Large intestine (tissue), 3 donors: ENCODE results near the gene CRELD1. TPM values are rescaled to one million over a fixed set of nuclear protein-coding genes. Genes with fewer than 3 reads are reported as not detected.

Source experiments
- DNase-seq, 2 donors: peaks; one replicate each; pipeline versions ENCODE4 v3.0.0 to v3.0.0-alpha.2; 2013
- H3K27ac ChIP-seq: one replicate; pipeline ENCODE4 v1.5.1; 2013; ENCODE audit warnings: low read length
- H3K27me3 ChIP-seq: 2 replicates; pipeline ENCODE4 v1.6.1; 2013; ENCODE audit warnings: low read length; ENCODE audit not compliant: control insufficient read depth, insufficient read depth
- H3K36me3 ChIP-seq: 2 replicates; pipeline ENCODE4 v1.6.1; 2013; ENCODE audit warnings: low read length; ENCODE audit not compliant: control insufficient read depth, insufficient read depth
- H3K4me1 ChIP-seq: one replicate; pipeline ENCODE4 v1.6.1; 2013; ENCODE audit warnings: low read length; ENCODE audit not compliant: control insufficient read depth, insufficient read depth
- H3K4me3 ChIP-seq: one replicate; pipeline ENCODE4 v1.5.1; 2013; ENCODE audit warnings: low read length
- H3K9me3 ChIP-seq: one replicate; pipeline ENCODE4 v1.6.1; 2013; ENCODE audit warnings: mild to moderate bottlenecking, low read depth, low read length, moderate library complexity; ENCODE audit not compliant: control insufficient read depth
- WGBS: methylation state at CpG from one replicate; pipeline ENCODE4 v1.1.5; 2013; ENCODE audit warnings: low lambda C conversion rate; ENCODE audit not compliant: insufficient coverage; 5-methylcytosine and 5-hydroxymethylcytosine counted together
- polyA plus RNA-seq: library from polyadenylated mRNA; unstranded; fragments of 120-200 nt; gene quantifications from one replicate; pipeline ENCODE4 v1.2.1, GENCODE V29; 2013

The CRELD1 gene
- polyA plus RNA-seq, 1 donor = 64.8 TPM

DNA sequence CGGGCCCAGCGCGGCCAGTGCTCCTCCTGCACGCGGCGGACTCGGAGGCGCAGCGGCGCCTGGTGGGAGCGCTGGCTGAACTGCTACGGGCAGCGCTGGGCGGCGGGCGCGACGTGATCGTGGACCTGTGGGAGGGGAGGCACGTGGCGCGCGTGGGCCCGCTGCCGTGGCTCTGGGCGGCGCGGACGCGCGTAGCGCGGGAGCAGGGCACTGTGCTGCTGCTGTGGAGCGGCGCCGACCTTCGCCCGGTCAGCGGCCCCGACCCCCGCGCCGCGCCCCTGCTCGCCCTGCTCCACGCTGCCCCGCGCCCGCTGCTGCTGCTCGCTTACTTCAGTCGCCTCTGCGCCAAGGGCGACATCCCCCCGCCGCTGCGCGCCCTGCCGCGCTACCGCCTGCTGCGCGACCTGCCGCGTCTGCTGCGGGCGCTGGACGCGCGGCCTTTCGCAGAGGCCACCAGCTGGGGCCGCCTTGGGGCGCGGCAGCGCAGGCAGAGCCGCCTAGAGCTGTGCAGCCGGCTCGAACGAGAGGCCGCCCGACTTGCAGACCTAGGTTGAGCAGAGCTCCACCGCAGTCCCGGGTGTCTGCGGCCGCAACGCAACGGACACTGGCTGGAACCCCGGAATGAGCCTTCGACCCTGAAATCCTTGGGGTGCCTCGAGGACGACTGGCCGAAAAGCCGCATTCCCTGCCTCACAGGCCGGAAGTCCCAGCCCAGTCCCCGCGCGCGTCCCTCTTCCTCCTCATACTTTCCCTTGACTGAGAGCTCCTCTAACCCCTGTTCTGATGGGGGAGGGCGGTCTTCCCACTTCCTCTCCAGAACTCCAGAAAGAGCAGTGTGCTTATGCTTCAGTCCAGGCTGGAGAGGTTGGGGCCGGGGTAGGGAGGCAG, 18.1 kb upstream of the CRELD1 start:
- peak; percentile 63 to 80 for DNase-seq
- peaks cover 32% of the 10 kb centered on the region for H3K36me3 ChIP-seq
- H3K9me3 ChIP-seq = no peaks in the 10 kb centered on the region
- no CpG with 5 or more reads among the region's 99 CpGs for WGBS
- H3K27ac ChIP-seq = peak overlapping the region; percentile 93
- H3K4me1 ChIP-seq = peaks cover 35% of the 10 kb centered on the region
- H3K4me3 ChIP-seq = peak overlapping the region; percentile 53
- H3K27me3 ChIP-seq = no peaks in the 10 kb centered on the region

DNA sequence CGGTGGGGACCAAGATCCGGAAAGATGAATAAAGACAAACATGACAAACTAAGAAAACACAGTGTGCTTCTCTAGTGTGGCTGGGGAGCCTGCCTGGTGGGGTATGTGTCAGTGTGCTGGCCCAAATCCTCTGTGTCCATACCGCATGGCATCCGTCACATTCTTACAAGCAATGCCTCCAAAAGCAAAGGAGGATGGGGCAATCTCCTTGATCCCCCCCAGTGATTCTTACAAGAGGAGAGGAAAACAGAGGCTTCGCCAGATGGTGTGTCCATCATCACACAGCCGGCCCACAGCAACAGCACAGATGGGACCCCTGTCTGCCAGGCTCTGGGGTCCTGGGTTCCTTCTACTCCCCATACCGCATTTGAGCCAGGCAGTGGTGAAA, 17.3 kb upstream of the CRELD1 start:
- Histone ChIP-seq H3K27ac (peak overlapping the region; percentile 93), H3K27me3 (no peaks in the 10 kb centered on the region), H3K4me3 (peak overlapping the region; percentile 56), H3K9me3 (no peaks in the 10 kb centered on the region), H3K36me3 (peaks cover 31% of the 10 kb centered on the region), H3K4me1 (peaks cover 35% of the 10 kb centered on the region)
- peak in 1 of 2 donors; percentile 38 for DNase-seq
- no CpG with 5 or more reads among the region's 7 CpGs for WGBS

DNA sequence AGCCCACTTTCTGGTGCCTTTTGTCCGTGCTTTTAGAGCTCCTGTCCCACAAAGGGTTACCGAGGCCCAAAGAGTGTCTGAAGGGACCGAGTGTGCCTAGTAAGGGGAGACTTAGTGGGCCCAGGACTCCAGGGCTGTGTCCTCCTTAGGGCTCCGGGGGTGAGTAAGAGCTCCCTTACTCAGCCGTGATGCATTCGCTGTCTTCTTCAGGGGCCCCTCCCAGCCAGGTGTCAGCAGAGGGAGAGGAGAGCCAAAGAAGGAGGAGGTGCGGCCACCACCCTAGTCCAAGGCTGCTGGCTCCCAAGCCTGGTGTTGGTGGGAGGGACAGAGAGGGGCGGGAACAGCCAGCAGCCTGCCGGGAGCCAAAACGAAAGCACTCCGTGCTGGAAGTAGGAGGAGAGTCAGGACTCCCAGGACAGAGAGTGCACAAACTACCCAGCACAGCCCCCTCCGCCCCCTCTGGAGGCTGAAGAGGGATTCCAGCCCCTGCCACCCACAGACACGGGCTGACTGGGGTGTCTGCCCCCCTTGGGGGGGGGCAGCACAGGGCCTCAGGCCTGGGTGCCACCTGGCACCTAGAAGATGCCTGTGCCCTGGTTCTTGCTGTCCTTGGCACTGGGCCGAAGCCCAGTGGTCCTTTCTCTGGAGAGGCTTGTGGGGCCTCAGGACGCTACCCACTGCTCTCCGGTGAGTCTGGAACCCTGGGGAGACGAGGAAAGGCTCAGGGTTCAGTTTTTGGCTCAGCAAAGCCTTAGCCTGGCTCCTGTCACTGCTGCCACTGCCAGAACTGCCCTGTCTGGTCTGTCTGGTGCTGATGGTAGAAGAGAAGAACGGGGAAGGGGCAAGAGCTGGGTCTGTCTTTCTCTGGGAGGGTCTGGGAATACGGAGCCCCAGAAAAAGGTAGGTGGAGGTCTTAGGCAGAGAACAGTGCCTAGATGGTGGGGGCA, 16.6 kb upstream of the CRELD1 start, which contains the start of gene IL17RC:
Gene IL17RC, plus strand, starts transcription at position 365 of the 947 bp plus-strand sequence. Its CDS starts 218 bp downstream, at position 583.
- WGBS = no CpG with 5 or more reads among the region's 19 CpGs
- peak; percentile 93 to 95 for DNase-seq
- peak within 1 kb of the TSS; percentile 93 for H3K27ac ChIP-seq
- peaks cover 24% of the 10 kb centered on the region for H3K36me3 ChIP-seq
- peaks cover 35% of the 10 kb centered on the region for H3K4me1 ChIP-seq
- H3K4me3 ChIP-seq = peak within 1 kb of the TSS; percentile 56
- H3K9me3 ChIP-seq = no peaks in the 10 kb centered on the region
- H3K27me3 ChIP-seq = no peaks in the 10 kb centered on the region

DNA sequence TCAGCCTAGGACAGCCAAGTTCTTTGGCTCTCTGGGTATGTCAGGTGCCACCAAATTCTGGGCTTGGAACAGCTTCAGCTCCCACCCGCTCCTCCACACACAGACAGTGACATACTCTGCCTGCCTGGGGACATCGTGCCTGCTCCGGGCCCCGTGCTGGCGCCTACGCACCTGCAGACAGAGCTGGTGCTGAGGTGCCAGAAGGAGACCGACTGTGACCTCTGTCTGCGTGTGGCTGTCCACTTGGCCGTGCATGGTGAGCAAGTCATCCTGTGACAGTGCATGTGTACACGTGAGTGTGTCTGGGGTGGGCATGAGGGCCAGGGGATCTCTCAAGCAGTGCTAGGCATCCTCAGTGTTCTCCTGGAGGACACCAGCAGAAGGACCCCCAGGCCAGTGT, 15.8 kb upstream of the CRELD1 start:
- H3K27ac ChIP-seq = no peak overlapping the region
- no peaks in the 10 kb centered on the region for H3K9me3 ChIP-seq
- peaks cover 26% of the 10 kb centered on the region for H3K36me3 ChIP-seq
- peaks cover 35% of the 10 kb centered on the region for H3K4me1 ChIP-seq
- H3K27me3 ChIP-seq = no peaks in the 10 kb centered on the region
- no peak for DNase-seq
- no peak overlapping the region for H3K4me3 ChIP-seq
- whole genome bisulfite sequencing = no CpG with 5 or more reads among the region's 10 CpGs

DNA sequence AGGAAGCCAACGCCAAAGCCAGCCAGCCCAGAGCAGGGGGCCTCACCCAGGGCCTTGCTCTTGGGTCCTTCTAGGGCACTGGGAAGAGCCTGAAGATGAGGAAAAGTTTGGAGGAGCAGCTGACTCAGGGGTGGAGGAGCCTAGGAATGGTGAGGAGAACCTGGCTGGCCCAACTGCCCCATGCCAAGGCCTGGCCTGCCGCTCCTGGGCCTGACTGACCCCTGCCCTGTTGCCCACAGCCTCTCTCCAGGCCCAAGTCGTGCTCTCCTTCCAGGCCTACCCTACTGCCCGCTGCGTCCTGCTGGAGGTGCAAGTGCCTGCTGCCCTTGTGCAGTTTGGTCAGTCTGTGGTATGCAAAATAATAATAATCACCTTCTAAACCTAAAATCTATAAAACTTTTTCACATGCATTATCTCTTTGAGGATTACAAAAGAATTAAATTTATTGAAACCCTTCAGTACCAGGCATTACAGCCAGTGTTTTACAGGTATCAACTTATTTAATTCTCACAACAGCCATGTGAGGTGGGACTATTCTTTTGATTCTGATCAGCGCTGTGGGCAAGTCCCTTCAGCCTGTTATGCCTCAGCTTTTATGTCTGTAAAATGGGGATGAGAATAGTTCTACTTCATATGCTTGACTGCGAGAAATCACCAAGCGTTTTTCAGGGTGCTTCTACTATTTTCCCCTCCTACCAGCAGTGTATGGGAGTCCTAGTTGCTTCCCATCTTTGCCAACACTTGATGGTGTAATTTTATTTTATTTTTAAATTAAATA, 15.2 kb upstream of the CRELD1 start:
- Histone ChIP-seq H3K27ac (no peak overlapping the region), H3K4me3 (no peak overlapping the region), H3K27me3 (no peaks in the 10 kb centered on the region), H3K9me3 (no peaks in the 10 kb centered on the region), H3K36me3 (peaks cover 26% of the 10 kb centered on the region), H3K4me1 (peaks cover 35% of the 10 kb centered on the region)
- WGBS = 100% methylated on average over 1 of the region's 8 CpGs
- DNase-seq = no peak

DNA sequence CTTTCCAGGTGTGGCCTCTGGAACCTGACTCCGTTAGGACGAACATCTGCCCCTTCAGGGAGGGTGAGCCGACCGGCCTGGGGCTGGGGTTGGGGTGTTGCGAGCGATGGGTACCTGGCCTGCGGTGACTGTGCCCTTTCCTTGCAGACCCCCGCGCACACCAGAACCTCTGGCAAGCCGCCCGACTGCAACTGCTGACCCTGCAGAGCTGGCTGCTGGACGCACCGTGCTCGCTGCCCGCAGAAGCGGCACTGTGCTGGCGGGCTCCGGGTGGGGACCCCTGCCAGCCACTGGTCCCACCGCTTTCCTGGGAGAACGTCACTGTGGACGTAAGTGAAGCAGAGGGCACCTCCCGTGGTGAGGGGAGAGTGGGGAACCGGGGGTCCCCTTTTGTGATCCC, 5.5 kb upstream of the CRELD1 start:
- no peaks in the 10 kb centered on the region for H3K4me1 ChIP-seq
- DNase-seq = no peak
- no CpG with 5 or more reads among the region's 23 CpGs for WGBS
- no peaks in the 10 kb centered on the region for H3K9me3 ChIP-seq
- H3K4me3 ChIP-seq = no peak overlapping the region
- no peak overlapping the region for H3K27ac ChIP-seq
- H3K27me3 ChIP-seq = no peaks in the 10 kb centered on the region
- H3K36me3 ChIP-seq = peaks cover 37% of the 10 kb centered on the region

DNA sequence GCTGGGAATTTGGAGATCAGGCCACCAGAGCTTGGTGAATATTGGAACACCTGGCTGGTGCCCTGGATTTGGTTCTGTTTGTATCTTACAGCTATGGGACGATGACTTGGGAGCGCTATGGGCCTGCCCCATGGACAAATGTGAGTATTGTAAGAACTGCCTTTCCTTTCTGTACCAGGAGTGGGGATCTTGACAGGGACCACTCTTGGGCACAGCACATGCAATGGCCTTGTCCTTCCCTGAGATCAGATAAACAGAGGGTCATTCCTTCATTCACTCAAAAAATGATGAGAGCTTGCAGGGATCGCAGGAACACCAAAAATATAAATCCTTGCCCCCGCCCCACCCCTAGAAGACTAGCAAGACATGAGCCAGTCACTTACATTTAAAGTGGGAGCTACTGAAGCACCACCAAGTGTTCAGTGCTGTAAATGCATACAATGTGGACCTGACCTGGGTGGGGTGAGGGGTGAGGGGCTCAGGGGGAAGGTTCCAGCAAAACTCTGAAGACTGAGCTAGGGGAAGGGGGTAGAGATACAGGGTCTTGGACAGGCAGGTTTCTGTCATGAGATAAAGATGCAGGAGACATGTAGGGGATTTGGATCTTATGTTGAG, 2.7 kb upstream of the CRELD1 start:
- no peak overlapping the region for H3K4me3 ChIP-seq
- WGBS = 92% methylated on average over 2 of the region's 4 CpGs
- no peaks in the 10 kb centered on the region for H3K9me3 ChIP-seq
- DNase-seq = no peak
- H3K4me1 ChIP-seq = peaks cover 15% of the 10 kb centered on the region
- H3K27me3 ChIP-seq = no peaks in the 10 kb centered on the region
- H3K27ac ChIP-seq = no peak overlapping the region
- H3K36me3 ChIP-seq = peaks cover 23% of the 10 kb centered on the region

DNA sequence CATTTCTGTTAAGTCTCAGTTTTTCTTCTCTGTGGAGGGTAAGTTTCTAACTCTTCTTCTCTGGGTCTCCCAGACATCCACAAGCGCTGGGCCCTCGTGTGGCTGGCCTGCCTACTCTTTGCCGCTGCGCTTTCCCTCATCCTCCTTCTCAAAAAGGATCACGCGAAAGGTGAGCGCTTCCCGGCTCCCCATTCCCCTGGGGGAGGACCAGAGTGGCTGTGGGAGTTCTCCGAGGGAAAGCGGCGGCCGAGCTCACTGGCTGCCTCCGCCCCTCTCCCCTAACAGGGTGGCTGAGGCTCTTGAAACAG, 1.1 kb upstream of the CRELD1 start:
- no peak for DNase-seq
- Histone ChIP-seq H3K9me3 (no peaks in the 10 kb centered on the region), H3K27me3 (no peaks in the 10 kb centered on the region), H3K4me1 (peaks cover 15% of the 10 kb centered on the region), H3K36me3 (peaks cover 29% of the 10 kb centered on the region), H3K27ac (peak overlapping the region; percentile 94), H3K4me3 (peak overlapping the region; percentile 82)
- no CpG with 5 or more reads among the region's 13 CpGs for WGBS

DNA sequence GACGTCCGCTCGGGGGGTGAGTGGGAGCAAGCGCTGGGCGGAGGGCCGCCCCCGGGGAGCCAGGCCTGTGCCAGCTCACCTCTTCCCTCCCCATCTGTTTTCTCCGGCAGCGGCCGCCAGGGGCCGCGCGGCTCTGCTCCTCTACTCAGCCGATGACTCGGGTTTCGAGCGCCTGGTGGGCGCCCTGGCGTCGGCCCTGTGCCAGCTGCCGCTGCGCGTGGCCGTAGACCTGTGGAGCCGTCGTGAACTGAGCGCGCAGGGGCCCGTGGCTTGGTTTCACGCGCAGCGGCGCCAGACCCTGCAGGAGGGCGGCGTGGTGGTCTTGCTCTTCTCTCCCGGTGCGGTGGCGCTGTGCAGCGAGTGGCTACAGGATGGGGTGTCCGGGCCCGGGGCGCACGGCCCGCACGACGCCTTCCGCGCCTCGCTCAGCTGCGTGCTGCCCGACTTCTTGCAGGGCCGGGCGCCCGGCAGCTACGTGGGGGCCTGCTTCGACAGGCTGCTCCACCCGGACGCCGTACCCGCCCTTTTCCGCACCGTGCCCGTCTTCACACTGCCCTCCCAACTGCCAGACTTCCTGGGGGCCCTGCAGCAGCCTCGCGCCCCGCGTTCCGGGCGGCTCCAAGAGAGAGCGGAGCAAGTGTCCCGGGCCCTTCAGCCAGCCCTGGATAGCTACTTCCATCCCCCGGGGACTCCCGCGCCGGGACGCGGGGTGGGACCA, 632 bp upstream of the CRELD1 start:
- peak; percentile 77 to 84 for DNase-seq
- no CpG with 5 or more reads among the region's 77 CpGs for WGBS
- H3K27me3 ChIP-seq = no peaks in the 10 kb centered on the region

More for the DNA sequence above, 632 bp upstream of the CRELD1 start:
- Histone ChIP-seq H3K4me3 (peak overlapping the region; percentile 82), H3K4me1 (peaks cover 15% of the 10 kb centered on the region), H3K9me3 (no peaks in the 10 kb centered on the region), H3K27ac (peak overlapping the region; percentile 94), H3K36me3 (peaks cover 32% of the 10 kb centered on the region)
